ENCODE data around the gene MSH4.
"Not testable (repeated sequence)": the region's sequence is repeated elsewhere in the genome, so short reads cannot be mapped to it uniquely, and the experiment has no call there.

The MSH4 gene

GRCh38 chr1:75943037-75943436 lies 146.4 kb downstream of the MSH4 start:
- not testable (repeated sequence) for H3K4me1 Mint-ChIP-seq (ENCODE audit: low read depth); H3K36me3 Mint-ChIP-seq (ENCODE audit: low read depth); H3K9me3 Mint-ChIP-seq; H3K27ac Mint-ChIP-seq; H3K4me3 Mint-ChIP-seq; H3K27me3 Mint-ChIP-seq (ENCODE audit: low read depth)

GRCh38 chr1:75950176-75950575 lies 153.5 kb downstream of the MSH4 start:
- Mint-ChIP-seq H3K4me1 (ENCODE audit: low read depth) (no peaks in the 10 kb centered on the region), H3K27ac (no peak overlapping the region), H3K9me3 (no peaks in the 10 kb centered on the region), H3K4me3 (no peak overlapping the region), H3K36me3 (ENCODE audit: low read depth) (no peaks in the 10 kb centered on the region), H3K27me3 (ENCODE audit: low read depth) (no peaks in the 10 kb centered on the region)

GRCh38 chr1:75952016-75952415 lies 155.3 kb downstream of the MSH4 start:
- H3K27ac Mint-ChIP-seq, result no peak overlapping the region
- H3K4me3 Mint-ChIP-seq, result no peak overlapping the region
- H3K4me1 Mint-ChIP-seq (ENCODE audit: low read depth), result no peaks in the 10 kb centered on the region
- H3K27me3 Mint-ChIP-seq (ENCODE audit: low read depth), result no peaks in the 10 kb centered on the region
- no peaks in the 10 kb centered on the region for H3K9me3 Mint-ChIP-seq
- no peaks in the 10 kb centered on the region for H3K36me3 Mint-ChIP-seq (ENCODE audit: low read depth)

DNA sequence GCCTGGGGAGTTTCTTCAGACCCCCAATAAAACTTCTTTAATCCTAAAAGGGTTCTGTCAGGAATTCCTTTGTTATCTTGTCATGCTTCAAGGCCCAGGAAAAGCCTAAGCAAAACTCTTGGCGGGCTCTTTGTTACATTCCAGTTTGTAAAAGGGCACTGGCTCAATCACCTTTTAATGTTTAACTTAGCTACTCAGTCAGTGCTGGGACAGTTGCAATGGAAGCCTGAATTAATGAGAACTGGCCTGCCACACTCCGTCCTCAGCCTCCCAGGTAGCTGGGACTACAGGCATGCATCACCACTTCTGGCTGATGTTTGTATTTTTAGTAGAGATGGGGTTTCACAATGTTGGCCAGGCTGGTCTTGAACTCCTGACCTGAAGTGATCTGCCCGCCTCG lies 156.8 kb downstream of the MSH4 start:
- Mint-ChIP-seq H3K9me3 (no peaks in the 10 kb centered on the region), H3K4me3 (no peak overlapping the region), H3K27me3 (ENCODE audit: low read depth) (no peaks in the 10 kb centered on the region), H3K36me3 (ENCODE audit: low read depth) (no peaks in the 10 kb centered on the region), H3K4me1 (ENCODE audit: low read depth) (no peaks in the 10 kb centered on the region), H3K27ac (no peak overlapping the region)

DNA sequence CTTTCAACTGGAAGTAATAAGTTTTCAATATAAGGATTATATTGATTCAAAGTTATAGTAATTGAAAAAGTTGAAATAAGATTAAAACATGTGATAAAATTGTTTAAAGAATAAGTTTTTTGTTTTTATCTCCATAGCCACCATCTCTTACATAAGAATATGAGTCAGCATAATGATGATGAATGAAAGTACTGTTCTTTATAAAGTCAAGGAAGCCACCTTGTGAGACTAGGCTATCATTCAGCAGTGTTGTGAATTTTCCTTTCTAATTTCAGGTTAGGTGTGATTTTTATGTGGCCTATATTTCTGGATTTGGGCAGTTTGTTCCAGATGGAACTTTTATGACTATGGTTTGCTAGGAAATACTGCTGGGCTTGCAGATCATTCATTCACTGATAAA lies 157.9 kb downstream of the MSH4 start:
- no peaks in the 10 kb centered on the region for H3K36me3 Mint-ChIP-seq (ENCODE audit: low read depth)

More for the DNA sequence above, 157.9 kb downstream of the MSH4 start:
- Mint-ChIP-seq H3K4me3 (no peak overlapping the region), H3K27ac (no peak overlapping the region), H3K4me1 (ENCODE audit: low read depth) (no peaks in the 10 kb centered on the region), H3K9me3 (no peaks in the 10 kb centered on the region), H3K27me3 (ENCODE audit: low read depth) (no peaks in the 10 kb centered on the region)
